ENCODE results near the gene C2. TPM values are rescaled to one million over a fixed set of nuclear protein-coding genes. Genes with fewer than 3 reads are reported as not detected.

Gene C2
- total RNA-seq, 1 donor: 1.3 TPM

DNA sequence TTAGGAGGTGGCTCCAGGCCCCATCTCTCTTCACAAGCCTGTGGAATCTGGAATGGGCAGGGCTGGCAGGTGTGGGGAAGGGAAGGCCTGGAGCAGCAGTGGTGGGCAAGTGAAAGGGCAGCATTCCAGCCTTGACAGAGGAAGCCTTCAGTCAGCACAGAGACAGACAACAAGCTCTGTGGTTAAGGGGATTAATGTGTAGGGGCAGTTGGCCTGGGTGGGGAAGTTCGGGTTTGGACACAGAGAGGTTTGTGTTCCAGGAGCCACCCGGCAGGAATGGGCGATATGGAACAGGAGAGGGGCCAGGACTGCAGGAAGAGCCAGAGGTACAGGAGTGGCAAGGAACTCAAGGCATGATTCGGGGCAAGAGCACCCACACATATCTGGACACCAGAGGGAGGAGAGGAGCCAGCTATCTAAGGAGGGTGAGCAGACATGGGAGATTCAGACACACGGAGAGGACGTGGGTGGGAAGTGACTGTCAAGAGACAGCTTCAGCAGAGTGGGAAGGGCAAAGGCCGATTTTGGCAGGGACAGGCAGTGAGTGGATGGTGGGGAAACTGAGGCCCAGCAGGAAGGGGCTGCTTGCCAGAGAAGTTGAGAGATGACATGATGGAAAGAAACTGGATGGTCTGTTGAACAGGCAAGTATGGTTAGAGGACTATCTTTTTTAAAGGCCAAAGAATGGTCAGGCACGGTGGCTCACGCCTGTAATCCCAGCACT lies 46.2 kb upstream of the C2 start:
- no peak for DNase-seq (ENCODE audit: low read depth)
- H3K4me3 ChIP-seq (ENCODE audit: low read depth, low read length): no peak overlapping the region
- TF ChIP-seq, protein P1, sequence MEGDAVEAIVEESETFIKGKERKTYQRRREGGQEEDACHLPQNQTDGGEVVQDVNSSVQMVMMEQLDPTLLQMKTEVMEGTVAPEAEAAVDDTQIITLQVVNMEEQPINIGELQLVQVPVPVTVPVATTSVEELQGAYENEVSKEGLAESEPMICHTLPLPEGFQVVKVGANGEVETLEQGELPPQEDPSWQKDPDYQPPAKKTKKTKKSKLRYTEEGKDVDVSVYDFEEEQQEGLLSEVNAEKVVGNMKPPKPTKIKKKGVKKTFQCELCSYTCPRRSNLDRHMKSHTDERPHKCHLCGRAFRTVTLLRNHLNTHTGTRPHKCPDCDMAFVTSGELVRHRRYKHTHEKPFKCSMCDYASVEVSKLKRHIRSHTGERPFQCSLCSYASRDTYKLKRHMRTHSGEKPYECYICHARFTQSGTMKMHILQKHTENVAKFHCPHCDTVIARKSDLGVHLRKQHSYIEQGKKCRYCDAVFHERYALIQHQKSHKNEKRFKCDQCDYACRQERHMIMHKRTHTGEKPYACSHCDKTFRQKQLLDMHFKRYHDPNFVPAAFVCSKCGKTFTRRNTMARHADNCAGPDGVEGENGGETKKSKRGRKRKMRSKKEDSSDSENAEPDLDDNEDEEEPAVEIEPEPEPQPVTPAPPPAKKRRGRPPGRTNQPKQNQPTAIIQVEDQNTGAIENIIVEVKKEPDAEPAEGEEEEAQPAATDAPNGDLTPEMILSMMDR (IDR thresholded peaks at IDR 0.05; ENCODE audit: insufficient read depth, low read depth, low read length): no peak

DNA sequence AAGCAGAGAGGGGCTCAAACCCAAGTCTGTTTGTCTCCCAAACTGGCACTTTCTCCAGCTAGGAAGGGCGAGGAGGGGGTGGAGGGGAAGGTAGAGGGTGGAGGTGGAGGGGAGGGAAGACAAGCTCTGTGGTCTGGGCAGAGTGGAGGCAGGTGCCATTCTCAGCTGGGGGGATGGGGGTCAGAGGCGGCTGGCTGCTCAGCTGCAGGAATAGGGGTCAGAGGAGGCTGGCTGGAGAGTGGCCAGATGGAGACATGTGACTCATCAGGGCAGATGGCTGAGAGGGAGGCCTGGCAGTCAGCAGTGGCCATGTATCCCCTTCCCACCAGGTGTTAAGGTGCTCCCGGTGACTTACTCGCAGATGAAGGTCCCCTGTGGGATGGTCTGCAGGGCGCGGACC lies 45.2 kb upstream of the C2 start:
- TF ChIP-seq, protein P1 (IDR thresholded peaks at IDR 0.05; ENCODE audit: insufficient read depth, low read depth, low read length): no peak
- H3K4me3 ChIP-seq (ENCODE audit: low read depth, low read length): no peak overlapping the region
- no peak for DNase-seq (ENCODE audit: low read depth)

DNA sequence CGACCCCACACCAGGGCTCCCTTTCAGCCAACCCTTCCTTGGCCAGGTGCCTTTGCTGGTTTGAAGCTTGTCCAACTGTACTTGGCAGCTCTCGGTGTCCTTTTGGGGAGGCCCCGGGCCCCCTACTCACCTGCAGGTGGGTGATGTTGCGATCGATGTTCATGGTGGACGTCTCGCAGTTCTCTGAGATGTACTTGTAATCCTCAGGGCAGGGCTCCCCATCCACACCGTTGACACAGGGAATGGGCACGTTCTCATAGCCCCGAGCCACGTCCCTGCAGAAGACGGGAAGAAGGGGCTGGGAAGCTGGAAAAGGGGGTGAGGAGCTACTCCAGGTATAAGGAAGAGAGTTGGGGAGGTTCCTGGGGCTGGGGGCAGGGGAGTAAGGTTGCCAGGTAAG lies 43.8 kb upstream of the C2 start:
- DNase-seq (ENCODE audit: low read depth): no peak
- TF ChIP-seq, protein P1 (IDR thresholded peaks at IDR 0.05; ENCODE audit: insufficient read depth, low read depth, low read length): no peak
- no peak overlapping the region for H3K4me3 ChIP-seq (ENCODE audit: low read depth, low read length)

DNA sequence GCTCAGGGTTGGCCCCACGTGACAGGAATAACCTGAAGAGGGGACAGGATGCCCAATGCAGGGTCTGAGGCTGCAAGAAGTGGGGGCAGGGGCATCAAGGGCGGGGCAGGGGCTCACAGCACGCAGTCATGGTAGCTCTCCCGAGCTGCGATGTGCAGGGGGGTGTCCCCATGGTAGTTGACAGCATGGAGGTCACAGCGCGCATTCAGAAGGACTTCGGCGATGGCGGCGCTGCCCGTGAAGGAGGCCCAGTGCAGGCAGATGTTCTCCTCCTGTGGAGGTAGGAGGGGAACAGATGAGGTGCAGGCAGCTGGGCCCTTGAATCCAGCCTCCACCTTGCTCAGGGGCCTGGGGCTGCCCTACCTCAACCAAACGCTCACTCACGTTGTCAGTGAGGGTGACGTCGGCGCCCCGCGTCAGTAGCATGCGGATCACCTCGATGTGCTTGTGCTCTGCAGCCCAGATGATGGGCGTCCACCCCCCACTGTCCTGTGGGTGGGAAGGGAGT lies 42.9 kb upstream of the C2 start:
- no peak overlapping the region for H3K4me3 ChIP-seq (ENCODE audit: low read depth, low read length)
- DNase-seq (ENCODE audit: low read depth): no peak
- TF ChIP-seq, protein P1 (IDR thresholded peaks at IDR 0.05; ENCODE audit: insufficient read depth, low read depth, low read length): no peak

DNA sequence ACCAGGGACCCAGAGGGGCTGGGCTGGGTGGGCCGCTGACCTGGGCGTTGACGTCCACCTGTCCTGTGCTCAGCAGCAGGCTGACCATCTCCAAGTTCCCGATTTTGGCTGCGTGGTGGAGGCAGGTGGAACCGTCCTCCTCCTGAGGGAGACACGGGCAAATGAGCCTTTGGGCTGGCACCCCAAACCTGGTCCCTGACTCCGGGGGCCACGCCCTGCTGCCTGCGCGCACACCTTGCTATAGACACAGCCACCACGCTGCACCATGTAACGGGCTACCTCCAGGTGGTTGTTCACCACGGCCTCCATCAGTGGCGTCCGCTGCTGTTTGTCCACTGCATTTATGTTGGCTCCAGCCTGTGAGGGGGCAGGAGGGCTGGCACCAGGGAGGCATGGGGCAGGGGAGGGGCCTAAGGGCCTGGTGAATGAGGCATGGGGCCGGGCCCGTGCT lies 41.0 kb upstream of the C2 start:
- H3K4me3 ChIP-seq (ENCODE audit: low read depth, low read length): no peak overlapping the region
- TF ChIP-seq, protein P1 (IDR thresholded peaks at IDR 0.05; ENCODE audit: insufficient read depth, low read depth, low read length): no peak
- DNase-seq (ENCODE audit: low read depth): no peak

DNA sequence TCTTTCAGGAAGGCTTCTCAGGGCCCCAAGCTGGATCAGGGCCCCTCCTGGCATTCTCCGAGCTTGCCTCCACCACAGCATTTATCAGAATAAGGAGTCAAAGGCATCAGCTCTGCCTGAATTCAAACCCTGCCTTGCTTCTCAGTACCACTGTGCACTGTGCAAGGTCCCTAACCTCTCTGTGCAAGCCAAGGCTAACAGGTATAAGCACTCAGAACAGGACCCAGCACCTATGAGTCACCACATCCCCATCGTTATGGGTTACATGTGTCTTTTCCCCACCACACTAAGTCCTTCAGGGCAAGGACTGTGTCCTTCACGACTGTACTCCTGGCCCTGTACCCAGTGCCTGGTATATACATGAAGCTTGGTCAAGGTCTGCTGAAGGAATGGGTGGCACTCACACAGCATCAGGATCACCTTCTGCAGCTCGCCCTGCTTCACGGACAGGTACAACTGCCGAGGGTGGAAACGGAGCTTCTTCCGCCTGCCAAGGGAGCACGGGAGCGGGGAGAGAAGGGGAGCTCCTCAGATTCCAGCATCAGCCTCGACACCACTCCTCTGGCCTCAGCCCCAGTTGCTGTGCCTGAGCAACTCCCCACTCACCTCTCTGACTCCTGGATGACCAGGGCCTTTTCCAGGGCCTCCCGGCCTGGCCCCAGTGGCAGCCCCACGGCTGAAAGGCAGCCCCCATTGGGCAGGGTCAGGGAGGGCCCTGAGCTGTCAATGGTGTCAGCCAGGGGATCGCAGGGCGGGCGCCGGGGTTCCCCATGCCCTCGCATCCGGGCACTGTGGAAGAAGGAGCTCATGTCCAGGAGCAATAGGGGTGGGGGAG lies 40.1 kb upstream of the C2 start:
- H3K4me3 ChIP-seq (ENCODE audit: low read depth, low read length): no peak overlapping the region
- DNase-seq (ENCODE audit: low read depth): no peak
- TF ChIP-seq, protein P1 (IDR thresholded peaks at IDR 0.05; ENCODE audit: insufficient read depth, low read depth, low read length): no peak

All from fibroblast of villous mesenchyme (primary cell).